Measurements from ENCODE around the gene WSCD2.

DNA sequence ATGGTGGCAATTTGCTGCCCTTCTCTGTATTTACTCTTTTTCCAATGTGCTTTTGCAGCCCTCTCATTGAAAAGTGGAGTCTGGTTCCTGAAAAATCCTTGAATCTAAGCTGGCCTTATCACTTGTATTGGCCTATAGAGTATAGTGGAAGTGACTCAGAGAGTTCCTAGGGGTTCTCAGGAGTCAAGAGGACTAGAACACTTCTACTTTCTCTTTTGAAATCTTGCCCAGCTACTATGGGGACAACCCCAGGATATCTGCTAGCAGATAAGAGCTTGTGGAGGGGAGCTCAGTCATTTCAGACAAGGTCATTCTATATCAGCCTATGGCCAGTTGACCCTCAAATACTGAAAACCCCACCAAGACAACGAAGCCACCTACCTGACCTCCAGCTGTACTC lies 26.7 kb upstream of the WSCD2 start:
- TF ChIP-seq POLR2A (IDR thresholded peaks at IDR 0.05; ENCODE audit: low read depth, low read length) (no peak), SMC3 (IDR thresholded peaks at IDR 0.05; ENCODE audit: low read depth, low read length) (no peak), CHD1 (IDR thresholded peaks at IDR 0.05; ENCODE audit: low read depth, low read length) (no peak), NFE2L2 (IDR thresholded peaks at IDR 0.05; ENCODE audit: low read depth, low read length) (no peak), RCOR1 (IDR thresholded peaks at IDR 0.05; ENCODE audit: insufficient replicate concordance, low read length) (no peak), RFX5 (IDR thresholded peaks at IDR 0.05; ENCODE audit: low read depth, low read length) (no peak), BHLHE40 (IDR thresholded peaks at IDR 0.05; ENCODE audit: low read depth, low read length) (no peak)
- TF ChIP-seq, protein P1, sequence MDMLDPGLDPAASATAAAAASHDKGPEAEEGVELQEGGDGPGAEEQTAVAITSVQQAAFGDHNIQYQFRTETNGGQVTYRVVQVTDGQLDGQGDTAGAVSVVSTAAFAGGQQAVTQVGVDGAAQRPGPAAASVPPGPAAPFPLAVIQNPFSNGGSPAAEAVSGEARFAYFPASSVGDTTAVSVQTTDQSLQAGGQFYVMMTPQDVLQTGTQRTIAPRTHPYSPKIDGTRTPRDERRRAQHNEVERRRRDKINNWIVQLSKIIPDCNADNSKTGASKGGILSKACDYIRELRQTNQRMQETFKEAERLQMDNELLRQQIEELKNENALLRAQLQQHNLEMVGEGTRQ (IDR thresholded peaks at IDR 0.05; ENCODE audit: low read depth, low read length), result no peak
- TF ChIP-seq, protein P2, sequence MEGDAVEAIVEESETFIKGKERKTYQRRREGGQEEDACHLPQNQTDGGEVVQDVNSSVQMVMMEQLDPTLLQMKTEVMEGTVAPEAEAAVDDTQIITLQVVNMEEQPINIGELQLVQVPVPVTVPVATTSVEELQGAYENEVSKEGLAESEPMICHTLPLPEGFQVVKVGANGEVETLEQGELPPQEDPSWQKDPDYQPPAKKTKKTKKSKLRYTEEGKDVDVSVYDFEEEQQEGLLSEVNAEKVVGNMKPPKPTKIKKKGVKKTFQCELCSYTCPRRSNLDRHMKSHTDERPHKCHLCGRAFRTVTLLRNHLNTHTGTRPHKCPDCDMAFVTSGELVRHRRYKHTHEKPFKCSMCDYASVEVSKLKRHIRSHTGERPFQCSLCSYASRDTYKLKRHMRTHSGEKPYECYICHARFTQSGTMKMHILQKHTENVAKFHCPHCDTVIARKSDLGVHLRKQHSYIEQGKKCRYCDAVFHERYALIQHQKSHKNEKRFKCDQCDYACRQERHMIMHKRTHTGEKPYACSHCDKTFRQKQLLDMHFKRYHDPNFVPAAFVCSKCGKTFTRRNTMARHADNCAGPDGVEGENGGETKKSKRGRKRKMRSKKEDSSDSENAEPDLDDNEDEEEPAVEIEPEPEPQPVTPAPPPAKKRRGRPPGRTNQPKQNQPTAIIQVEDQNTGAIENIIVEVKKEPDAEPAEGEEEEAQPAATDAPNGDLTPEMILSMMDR (conservative IDR thresholded peaks at IDR 0.05; ENCODE audit: low read depth, low read length), result no peak
- TF ChIP-seq, protein P3, sequence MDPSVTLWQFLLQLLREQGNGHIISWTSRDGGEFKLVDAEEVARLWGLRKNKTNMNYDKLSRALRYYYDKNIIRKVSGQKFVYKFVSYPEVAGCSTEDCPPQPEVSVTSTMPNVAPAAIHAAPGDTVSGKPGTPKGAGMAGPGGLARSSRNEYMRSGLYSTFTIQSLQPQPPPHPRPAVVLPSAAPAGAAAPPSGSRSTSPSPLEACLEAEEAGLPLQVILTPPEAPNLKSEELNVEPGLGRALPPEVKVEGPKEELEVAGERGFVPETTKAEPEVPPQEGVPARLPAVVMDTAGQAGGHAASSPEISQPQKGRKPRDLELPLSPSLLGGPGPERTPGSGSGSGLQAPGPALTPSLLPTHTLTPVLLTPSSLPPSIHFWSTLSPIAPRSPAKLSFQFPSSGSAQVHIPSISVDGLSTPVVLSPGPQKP (IDR thresholded peaks at IDR 0.05; ENCODE audit: borderline replicate concordance, low read depth, low read length), result no peak

Measured in IMR-90 (cell line).